ENCODE data around the gene BPHL.
"Not testable (repeated sequence)": the region's sequence is repeated elsewhere in the genome, so short reads cannot be mapped to it uniquely, and the experiment has no call there.

The BPHL gene

GRCh38 chr6:3179945-3180344, 61.4 kb downstream of the BPHL start:
- not testable (repeated sequence) for DNase-seq (ENCODE audit: low spot score)

- no peak for DNase-seq (ENCODE audit: low spot score)
Measured at GRCh38 chr6:3181105-3181504, 62.6 kb downstream of the BPHL start.

GRCh38 chr6:3183066-3183465, 64.6 kb downstream of the BPHL start:
- no peak for DNase-seq (ENCODE audit: low spot score)

- no peak for DNase-seq (ENCODE audit: low spot score)
Measured at GRCh38 chr6:3186974-3187382, 68.5 kb downstream of the BPHL start.

GRCh38 chr6:3188262-3188661, 69.8 kb downstream of the BPHL start:
- DNase-seq (ENCODE audit: low spot score) = no peak

- DNase-seq (ENCODE audit: low spot score) = not testable (repeated sequence)
Measured at GRCh38 chr6:3189192-3189591, 70.7 kb downstream of the BPHL start.

GRCh38 chr6:3190056-3190455, 71.5 kb downstream of the BPHL start:
- DNase-seq (ENCODE audit: low spot score) = no peak

- DNase-seq (ENCODE audit: low spot score) = no peak
Measured at GRCh38 chr6:3190779-3191178, 72.3 kb downstream of the BPHL start.

- no peak for DNase-seq (ENCODE audit: low spot score)
Measured at GRCh38 chr6:3193102-3193849, 74.8 kb downstream of the BPHL start.

- no peak for DNase-seq (ENCODE audit: low spot score)
Measured at GRCh38 chr6:3194535-3195419, 76.3 kb downstream of the BPHL start.

- DNase-seq (ENCODE audit: low spot score) = no peak
Measured at GRCh38 chr6:3195420-3195694, 76.8 kb downstream of the BPHL start.

- DNase-seq (ENCODE audit: low spot score) = no peak
Measured at GRCh38 chr6:3195695-3196497, 77.4 kb downstream of the BPHL start.

- DNase-seq (ENCODE audit: low spot score) = no peak
Measured at GRCh38 chr6:3196770-3197169, 78.3 kb downstream of the BPHL start.

GRCh38 chr6:3197734-3198133, 79.2 kb downstream of the BPHL start:
- DNase-seq (ENCODE audit: low spot score) = not testable (repeated sequence)

- DNase-seq (ENCODE audit: low spot score) = no peak
Measured at GRCh38 chr6:3199382-3199781, 80.9 kb downstream of the BPHL start.

GRCh38 chr6:3200682-3201081, 82.2 kb downstream of the BPHL start:
- no peak for DNase-seq (ENCODE audit: low spot score)

GRCh38 chr6:3201388-3201787, 82.9 kb downstream of the BPHL start:
- no peak for DNase-seq (ENCODE audit: low spot score)

All from NAMALWA (cell line).